ENCODE results near the gene SLC37A1. TPM values are rescaled to one million over a fixed set of nuclear protein-coding genes. Genes with fewer than 3 reads are reported as not detected.

The SLC37A1 gene
- total and polyA plus RNA-seq, 2 of the 13 experiments (the other 11 are each of a cell fraction or from before 2014, with no cell fraction given) = 0.22 to 0.40 TPM

GRCh38 chr21:42503711-42504110, 9.9 kb upstream of the SLC37A1 start:
- H3K79me2 ChIP-seq (ENCODE audit: insufficient read depth, low read length) = no peaks in the 10 kb centered on the region
- no peak overlapping the region for H3K4me2 ChIP-seq (ENCODE audit: low read depth, low read length)
- no peak overlapping the region for H2AFZ ChIP-seq (ENCODE audit: low read length)
- no TSS peak for BruUV-seq (replicated peaks)
- WGBS (ENCODE audit: low lambda C conversion rate) = 31% methylated on average over 4 of the region's 4 CpGs
- DNase-seq (ENCODE audit: low spot score) (no peak), FAIRE-seq (no peak), ATAC-seq (no peak)
- no peaks in the 10 kb centered on the region for H3K4me1 ChIP-seq (ENCODE audit: insufficient read depth, low read length)
- POLR2A ChIA-PET = no interaction called here
- peaks cover 0 to 1% of the 10 kb centered on the region in 2 experiments; a peak in 1 of 5 replicates for H3K27me3 ChIP-seq (ENCODE audit: control insufficient read depth in 1 of 2, insufficient read depth in 2 of 2, low read length in 2 of 2)
- no peaks in the 10 kb centered on the region for H4K20me1 ChIP-seq (ENCODE audit: insufficient read depth, low read length)
- no peaks in the 10 kb centered on the region for H3K36me3 ChIP-seq (replicated peaks in 1 of 2; ENCODE audit: control insufficient read depth in 1 of 2, insufficient read depth in 2 of 2, low read length in 2 of 2)
- CTCF ChIA-PET (ENCODE audit: low intra/inter-chr PET ratio, low total read pairs) = no interaction called here
- in situ Hi-C loops (cut with HindIII; ENCODE audit: extremely low pct_ligation_motif_present, low pct_unique_long_range_greater_than_20kb) = no loop called here
- H3K27ac ChIP-seq (ENCODE audit: extremely low read length, insufficient read depth, low read length) = no peak overlapping the region
- H3K9me3 ChIP-seq (ENCODE audit: low read length) = no peaks in the 10 kb centered on the region
- H3K4me3 ChIP-seq (replicated peaks in 1 of 3; ENCODE audit: insufficient read depth in 1 of 3, low read depth in 2 of 3, low read length in 3 of 3) = no peak overlapping the region
- intact Hi-C loops (cut with micrococcal nuclease; ENCODE audit: unreplicated experiment) = no loop called here
- H3K9ac ChIP-seq (ENCODE audit: insufficient read depth, low read depth, low read length) = no peak overlapping the region
- TF ChIP-seq MAFK (conservative IDR thresholded peaks at IDR 0.05 in 1 of 2, IDR thresholded peaks at IDR 0.05 in 1 of 2; ENCODE audit: low read length in 2 of 2) = no peak
- no peak for TF ChIP-seq FOXM1 (CRISPR knock-in tag; IDR thresholded peaks at IDR 0.05)
- TF ChIP-seq RXRA (CRISPR knock-in tag; IDR thresholded peaks at IDR 0.05) = no peak
- no peak for TF ChIP-seq ZNF878 (CRISPR knock-in tag; IDR thresholded peaks at IDR 0.05)
- no peak for TF ChIP-seq KDM5B (CRISPR knock-in tag; IDR thresholded peaks at IDR 0.05; ENCODE audit: borderline replicate concordance)
- no peak for TF ChIP-seq RARA (CRISPR knock-in tag; IDR thresholded peaks at IDR 0.05)
- no peak for TF ChIP-seq KDM4B (CRISPR knock-in tag; IDR thresholded peaks at IDR 0.05)
- TF ChIP-seq KMT2A (CRISPR knock-in tag; IDR thresholded peaks at IDR 0.05) = no peak
- TF ChIP-seq NFAT5 (CRISPR knock-in tag; IDR thresholded peaks at IDR 0.05) = no peak
- TF ChIP-seq NFE2 (CRISPR knock-in tag; IDR thresholded peaks at IDR 0.05) = no peak
- no peak for TF ChIP-seq AKAP8 (CRISPR knock-in tag; IDR thresholded peaks at IDR 0.05)
- TF ChIP-seq ARID5B (CRISPR knock-in tag; IDR thresholded peaks at IDR 0.05) = no peak
- TF ChIP-seq WIZ (CRISPR knock-in tag; IDR thresholded peaks at IDR 0.05) = no peak
- no peak for TF ChIP-seq HNRNPUL1 (IDR thresholded peaks at IDR 0.05; ENCODE audit: low read depth, low read length)
- no peak for TF ChIP-seq MNT (IDR thresholded peaks at IDR 0.05)
- TF ChIP-seq ZBTB3 (CRISPR knock-in tag; IDR thresholded peaks at IDR 0.05; ENCODE audit: borderline replicate concordance, low read depth) = no peak

All from HepG2 (cell line).